Trophoblast cell (in vitro differentiated cells and primary cell): ENCODE data around the gene GUCD1.

Experiments
- DNase-seq, 2 donors: peaks; one replicate each; pipeline ENCODE4 v3.0.0-alpha.2; 2016
- H2AFZ ChIP-seq: 2 replicates; pipeline ENCODE4 v1.6.1; 2013; ENCODE audit warnings: low read length, moderate library complexity, mild to moderate bottlenecking; ENCODE audit not compliant: insufficient read depth, poor library complexity
- H2AK5ac ChIP-seq: 2 replicates; pipeline ENCODE4 v1.6.1; 2013; ENCODE audit warnings: mild to moderate bottlenecking, low read length
- H2BK120ac ChIP-seq: 2 replicates; pipeline ENCODE4 v1.6.1; 2013; ENCODE audit warnings: low read length, mild to moderate bottlenecking, moderate library complexity; ENCODE audit not compliant: insufficient read depth, poor library complexity
- H2BK12ac ChIP-seq: 2 replicates; pipeline ENCODE4 v1.6.1; 2013; ENCODE audit warnings: mild to moderate bottlenecking, low read length, moderate library complexity
- H2BK5ac ChIP-seq: 2 replicates; pipeline ENCODE4 v1.6.1; 2013; ENCODE audit warnings: low read length, low read depth, moderate library complexity, mild to moderate bottlenecking; ENCODE audit not compliant: poor library complexity
- H3K14ac ChIP-seq: 2 replicates; pipeline ENCODE4 v1.6.1; 2013; ENCODE audit warnings: mild to moderate bottlenecking, low read length
- H3K18ac ChIP-seq: 2 replicates; pipeline ENCODE4 v1.6.1; 2013; ENCODE audit warnings: mild to moderate bottlenecking, low read length
- H3K23ac ChIP-seq: 2 replicates; pipeline ENCODE4 v1.6.1; 2013; ENCODE audit warnings: low read length
- H3K27ac ChIP-seq: 2 replicates; pipeline ENCODE4 v1.5.1; 2013; ENCODE audit warnings: low read depth, mild to moderate bottlenecking, inconsistent platforms, low read length, moderate library complexity
- H3K27me3 ChIP-seq: 2 replicates; pipeline ENCODE4 v1.6.1; 2013; ENCODE audit warnings: inconsistent platforms, mild to moderate bottlenecking, low read length, moderate library complexity; ENCODE audit not compliant: insufficient read depth
- H3K36me3 ChIP-seq, 2 experiments: 1 replicate in 1 of 2; 2 replicates in 1 of 2; pipeline ENCODE4 v1.6.1; 2013; ENCODE audit warnings: low read length in 2 of 2, mild to moderate bottlenecking in 2 of 2, moderate library complexity in 1 of 2; ENCODE audit not compliant: insufficient read depth in 2 of 2, control insufficient read depth in 1 of 2
- H3K4ac ChIP-seq: 2 replicates; pipeline ENCODE4 v1.6.1; 2013; ENCODE audit warnings: low read depth, mild to moderate bottlenecking, low read length, moderate library complexity
- H3K4me1 ChIP-seq, 2 experiments: 1 replicate in 1 of 2; 2 replicates in 1 of 2; pipeline ENCODE4 v1.6.1; 2013; ENCODE audit warnings: low read length in 2 of 2, mild to moderate bottlenecking in 2 of 2, moderate library complexity in 1 of 2; ENCODE audit not compliant: insufficient read depth in 2 of 2, control insufficient read depth in 1 of 2
- H3K4me2 ChIP-seq: 2 replicates; pipeline ENCODE4 v1.6.1; 2013; ENCODE audit warnings: inconsistent platforms, mild to moderate bottlenecking, low read length, moderate library complexity
- H3K4me3 ChIP-seq: 2 replicates; pipeline ENCODE4 v1.5.1; 2013; ENCODE audit warnings: mild to moderate bottlenecking, low read depth, low read length, inconsistent platforms
- H3K79me1 ChIP-seq: one replicate; pipeline ENCODE4 v1.6.1; 2013; ENCODE audit warnings: low read length
- H3K79me2 ChIP-seq: 2 replicates; pipeline ENCODE4 v1.6.1; 2013; ENCODE audit warnings: low read length, mild to moderate bottlenecking; ENCODE audit not compliant: control insufficient read depth, insufficient read depth, poor library complexity
- H3K9ac ChIP-seq: 2 replicates; pipeline ENCODE4 v1.6.1; 2013; ENCODE audit warnings: mild to moderate bottlenecking, low read length
- H3K9me3 ChIP-seq: 2 replicates; pipeline ENCODE4 v1.6.1; 2013; ENCODE audit warnings: low read depth, mild to moderate bottlenecking, control low read depth, inconsistent platforms, low read length; ENCODE audit not compliant: insufficient read depth
- H4K12ac ChIP-seq: 2 replicates; pipeline ENCODE4 v1.6.1; 2013; ENCODE audit warnings: low read depth, mild to moderate bottlenecking, low read length, moderate library complexity
- H4K8ac ChIP-seq: 2 replicates; pipeline ENCODE4 v1.6.1; 2013; ENCODE audit warnings: low read depth, mild to moderate bottlenecking, low read length, moderate library complexity
- H4K91ac ChIP-seq: one replicate; pipeline ENCODE4 v1.6.1; 2013; ENCODE audit warnings: low read depth, mild to moderate bottlenecking, low read length, moderate library complexity
- WGBS: extraction: QIAGEN DNeasy Blood & Tissue Kit; methylation state at CpG from one replicate; pipeline ENCODE4 v1.1.7; 2013; ENCODE audit warnings: missing lambda C conversion rate; ENCODE audit not compliant: insufficient read length, insufficient coverage; ENCODE audit errors: extremely low coverage; 5-methylcytosine and 5-hydroxymethylcytosine counted together

Gene GUCD1

DNA sequence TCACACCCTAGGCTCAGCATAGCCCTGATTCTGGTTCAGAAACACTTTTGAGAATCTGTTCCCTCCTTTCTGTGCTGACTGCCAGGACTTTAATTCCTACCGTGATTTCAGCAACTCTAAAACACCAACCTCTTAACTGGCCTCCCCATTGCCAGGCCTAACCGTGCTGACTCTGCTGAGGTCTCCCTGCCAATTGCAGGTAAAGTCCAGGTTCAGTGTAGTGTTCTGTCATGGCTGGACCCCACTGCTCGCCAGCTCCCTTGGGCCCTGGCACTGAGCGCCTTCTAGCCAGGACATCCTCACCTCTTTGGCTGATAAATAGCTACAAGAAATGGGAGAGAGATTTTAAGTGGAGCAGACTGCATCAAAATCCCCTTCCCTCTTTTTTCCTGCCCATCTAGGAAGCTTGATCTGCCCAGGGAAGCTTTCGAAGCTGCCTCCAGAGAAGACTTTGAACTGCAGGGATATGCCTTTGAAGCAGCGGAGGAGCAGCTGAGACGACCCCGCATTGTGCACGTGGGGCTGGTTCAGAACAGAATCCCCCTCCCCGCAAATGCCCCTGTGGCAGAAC, 55.1 kb downstream of the GUCD1 start:
- WGBS, result no CpG with 5 or more reads among the region's 10 CpGs
- no peak overlapping the region for H4K12ac ChIP-seq
- no peak overlapping the region for H3K4me3 ChIP-seq
- no peak overlapping the region for H4K91ac ChIP-seq
- H3K4me1 ChIP-seq, result peaks cover 0 to 1% of the 10 kb centered on the region in 2 experiments
- H2AFZ ChIP-seq, result no peak overlapping the region
- no peak overlapping the region for H2BK12ac ChIP-seq
- no peaks in the 10 kb centered on the region for H3K36me3 ChIP-seq
- H2BK120ac ChIP-seq, result no peak overlapping the region
- no peak overlapping the region for H3K18ac ChIP-seq
- H3K27ac ChIP-seq, result no peak overlapping the region
- H2BK5ac ChIP-seq, result no peak overlapping the region
- no peaks in the 10 kb centered on the region for H3K79me2 ChIP-seq
- no peak overlapping the region for H3K4me2 ChIP-seq
- H3K14ac ChIP-seq, result no peak overlapping the region
- no peak overlapping the region for H2AK5ac ChIP-seq
- no peaks in the 10 kb centered on the region for H3K79me1 ChIP-seq
- no peak overlapping the region for H3K9ac ChIP-seq
- H3K9me3 ChIP-seq, result peaks cover 7% of the 10 kb centered on the region
- H3K4ac ChIP-seq, result no peak overlapping the region
- H3K23ac ChIP-seq, result no peak overlapping the region
- peaks cover 16% of the 10 kb centered on the region for H3K27me3 ChIP-seq
- no peak overlapping the region for H4K8ac ChIP-seq
- no peak for DNase-seq

DNA sequence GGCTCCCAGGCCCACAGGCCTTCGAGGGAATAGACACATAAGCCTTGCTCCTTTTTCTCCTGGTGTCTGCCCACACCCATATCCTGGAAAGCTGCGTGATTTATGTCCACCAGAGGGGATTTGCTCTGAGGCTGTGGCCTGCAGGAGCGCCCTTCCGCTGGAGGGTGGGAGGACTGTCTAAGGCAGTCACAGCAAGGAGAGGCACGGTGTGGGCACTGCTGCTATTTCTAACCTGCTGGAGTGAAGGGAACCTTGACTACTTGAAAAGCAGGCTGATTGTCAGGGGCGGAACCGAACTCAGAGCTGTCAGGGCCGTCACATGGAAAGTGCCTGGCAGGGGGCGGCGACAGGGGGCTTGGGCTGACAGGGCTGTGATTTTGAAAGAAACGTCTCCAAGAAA, 56.1 kb downstream of the GUCD1 start:
- H3K27ac ChIP-seq, result no peak overlapping the region
- H2BK120ac ChIP-seq, result no peak overlapping the region
- H2AFZ ChIP-seq, result no peak overlapping the region
- H3K14ac ChIP-seq, result no peak overlapping the region
- no peak overlapping the region for H3K4ac ChIP-seq
- H4K12ac ChIP-seq, result no peak overlapping the region
- H3K79me2 ChIP-seq, result no peaks in the 10 kb centered on the region
- no peaks in the 10 kb centered on the region for H3K79me1 ChIP-seq
- H2BK5ac ChIP-seq, result no peak overlapping the region
- no peak overlapping the region for H2AK5ac ChIP-seq
- no peak overlapping the region for H3K4me2 ChIP-seq
- H3K18ac ChIP-seq, result no peak overlapping the region
- peaks cover 11% of the 10 kb centered on the region for H3K9me3 ChIP-seq
- H3K9ac ChIP-seq, result no peak overlapping the region
- no peak overlapping the region for H2BK12ac ChIP-seq
- no peak for DNase-seq
- WGBS, result no CpG with 5 or more reads among the region's 11 CpGs
- H3K23ac ChIP-seq, result no peak overlapping the region
- H3K27me3 ChIP-seq, result peaks cover 25% of the 10 kb centered on the region
- peaks cover 0 to 6% of the 10 kb centered on the region in 2 experiments for H3K4me1 ChIP-seq
- no peaks in the 10 kb centered on the region for H3K36me3 ChIP-seq
- H4K91ac ChIP-seq, result no peak overlapping the region
- no peak overlapping the region for H3K4me3 ChIP-seq
- H4K8ac ChIP-seq, result no peak overlapping the region

DNA sequence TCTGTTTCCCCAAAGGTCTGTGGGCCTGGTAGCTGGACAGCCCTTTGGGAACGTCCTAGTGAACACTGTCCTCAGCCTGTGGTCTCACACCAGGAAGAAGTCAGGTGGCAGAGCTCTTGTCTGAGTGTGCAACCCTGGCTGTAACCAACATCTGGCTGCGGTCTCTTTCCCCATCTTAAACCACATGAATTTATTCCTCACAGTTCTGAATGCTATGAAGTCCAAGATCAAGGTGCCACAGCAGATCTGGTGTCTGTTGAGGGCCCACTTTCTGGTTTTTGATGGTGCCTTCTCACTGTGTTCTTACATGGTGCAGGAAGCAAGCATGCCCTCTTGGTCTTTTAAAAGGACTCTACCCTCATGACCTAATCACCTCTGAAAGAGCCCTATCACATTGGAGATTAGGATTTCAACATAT, 57.1 kb downstream of the GUCD1 start:
- Histone ChIP-seq H3K27ac (no peak overlapping the region), H2AK5ac (no peak overlapping the region), H2BK12ac (no peak overlapping the region), H3K4me3 (no peak overlapping the region), H3K23ac (no peak overlapping the region), H3K27me3 (peaks cover 32% of the 10 kb centered on the region), H4K8ac (no peak overlapping the region), H4K12ac (no peak overlapping the region), H3K79me1 (no peaks in the 10 kb centered on the region), H2BK5ac (no peak overlapping the region), H2AFZ (no peak overlapping the region), H3K4me1 (peaks cover 0 to 6% of the 10 kb centered on the region in 2 experiments), H3K4me2 (no peak overlapping the region), H4K91ac (no peak overlapping the region), H3K79me2 (no peaks in the 10 kb centered on the region), H3K9ac (no peak overlapping the region), H3K9me3 (peaks cover 11% of the 10 kb centered on the region), H3K4ac (no peak overlapping the region), H2BK120ac (no peak overlapping the region), H3K14ac (no peak overlapping the region), H3K18ac (no peak overlapping the region), H3K36me3 (no peaks in the 10 kb centered on the region)
- no peak for DNase-seq
- no CpG with 5 or more reads among the region's 2 CpGs for WGBS

DNA sequence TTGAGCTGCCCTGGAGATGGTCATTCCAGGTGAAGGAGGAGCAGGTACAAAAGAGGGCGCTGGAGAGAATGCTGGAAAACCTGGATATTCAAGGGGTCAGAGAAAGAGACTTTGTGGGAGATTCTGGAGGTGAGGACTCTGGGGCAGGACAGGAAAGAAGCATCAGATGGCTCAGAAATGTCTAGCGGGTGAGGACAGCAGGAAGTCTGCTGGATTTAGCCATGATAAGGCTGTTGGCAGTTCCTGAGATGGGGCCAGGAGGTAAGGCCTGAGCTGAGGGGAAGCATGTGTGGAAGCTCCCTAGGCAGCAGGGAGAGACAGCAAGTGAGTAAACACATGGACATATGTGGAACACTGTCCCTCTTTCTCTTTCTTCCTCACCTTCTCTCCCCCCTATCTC, 58.3 kb downstream of the GUCD1 start:
- Histone ChIP-seq H3K4ac (no peak overlapping the region), H2AK5ac (no peak overlapping the region), H3K9ac (no peak overlapping the region), H3K36me3 (no peaks in the 10 kb centered on the region), H2BK120ac (no peak overlapping the region), H3K4me1 (peaks cover 0 to 6% of the 10 kb centered on the region in 2 experiments), H3K4me3 (no peak overlapping the region), H3K14ac (no peak overlapping the region), H4K8ac (no peak overlapping the region), H3K79me1 (no peaks in the 10 kb centered on the region), H3K9me3 (peaks cover 11% of the 10 kb centered on the region), H4K12ac (no peak overlapping the region), H3K79me2 (no peaks in the 10 kb centered on the region), H3K27ac (no peak overlapping the region), H2BK5ac (no peak overlapping the region), H3K27me3 (peaks cover 32% of the 10 kb centered on the region), H3K4me2 (no peak overlapping the region), H2AFZ (no peak overlapping the region), H2BK12ac (no peak overlapping the region), H3K23ac (no peak overlapping the region), H4K91ac (no peak overlapping the region), H3K18ac (no peak overlapping the region)
- no peak for DNase-seq
- WGBS, result no CpG with 5 or more reads among the region's 2 CpGs
